B cell (primary cell): ENCODE measurements around the gene KISS1R.

ENCODE experiments used
- CTCF ChIP-seq: fragments of 200-600 bp; IDR thresholded peaks from one replicate; pipeline ENCODE4 v1.8.0; 2022; ENCODE audit warnings: antibody characterized with exemption, mild to moderate bottlenecking
- EZH2 ChIP-seq: IDR thresholded peaks from 2 replicates; pipeline ENCODE4 v1.6.1; 2012; ENCODE audit warnings: borderline replicate concordance, low read depth, mild to moderate bottlenecking, moderate library complexity, low read length; ENCODE audit not compliant: insufficient read depth, poor library complexity, severe bottlenecking

GRCh38 chr19:882871-883497 lies 34.1 kb upstream of the KISS1R start:
- TF ChIP-seq EZH2, result no peak
- TF ChIP-seq CTCF, result no peak
